Mammary epithelial cell (primary cell): ENCODE measurements around the gene NSG1.

Experiments
- EZH2 ChIP-seq: IDR thresholded peaks from 2 replicates; pipeline ENCODE4 v1.6.1; 2012; ENCODE audit warnings: low read length, inconsistent platforms, borderline replicate concordance
- TF ChIP-seq, protein P1 (sequence below), 2 donors: IDR thresholded peaks in 1 of 2; conservative IDR thresholded peaks in 1 of 2; 2 replicates each; pipeline ENCODE4 v1.5.1; 2011 to 2012; ENCODE audit warnings: inconsistent platforms in 2 of 2, low read length in 2 of 2, mild to moderate bottlenecking in 2 of 2, control low read depth in 1 of 2, low read depth in 1 of 2; ENCODE audit not compliant: insufficient read depth in 1 of 2; ENCODE audit errors: extremely low read depth in 1 of 2

DNA sequence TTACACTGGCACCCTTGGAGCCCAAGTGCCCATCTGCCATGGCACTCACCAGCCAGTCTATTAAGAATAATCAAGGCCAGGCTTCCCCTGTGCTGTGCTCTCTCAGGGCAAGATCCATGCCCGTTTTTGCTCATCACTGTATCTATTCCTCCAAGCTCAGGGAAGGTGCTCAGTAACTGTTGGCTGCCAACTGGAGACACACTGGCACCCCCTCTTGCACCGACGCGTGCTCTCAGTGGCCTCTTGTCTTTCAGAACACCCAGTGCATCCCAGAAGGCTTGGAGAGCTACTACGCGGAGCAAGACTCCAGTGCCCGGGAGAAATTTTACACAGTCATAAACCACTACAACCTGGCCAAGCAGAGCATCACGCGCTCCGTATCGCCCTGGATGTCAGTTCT lies 30.1 kb downstream of the NSG1 start:
- TF ChIP-seq, protein P1, sequence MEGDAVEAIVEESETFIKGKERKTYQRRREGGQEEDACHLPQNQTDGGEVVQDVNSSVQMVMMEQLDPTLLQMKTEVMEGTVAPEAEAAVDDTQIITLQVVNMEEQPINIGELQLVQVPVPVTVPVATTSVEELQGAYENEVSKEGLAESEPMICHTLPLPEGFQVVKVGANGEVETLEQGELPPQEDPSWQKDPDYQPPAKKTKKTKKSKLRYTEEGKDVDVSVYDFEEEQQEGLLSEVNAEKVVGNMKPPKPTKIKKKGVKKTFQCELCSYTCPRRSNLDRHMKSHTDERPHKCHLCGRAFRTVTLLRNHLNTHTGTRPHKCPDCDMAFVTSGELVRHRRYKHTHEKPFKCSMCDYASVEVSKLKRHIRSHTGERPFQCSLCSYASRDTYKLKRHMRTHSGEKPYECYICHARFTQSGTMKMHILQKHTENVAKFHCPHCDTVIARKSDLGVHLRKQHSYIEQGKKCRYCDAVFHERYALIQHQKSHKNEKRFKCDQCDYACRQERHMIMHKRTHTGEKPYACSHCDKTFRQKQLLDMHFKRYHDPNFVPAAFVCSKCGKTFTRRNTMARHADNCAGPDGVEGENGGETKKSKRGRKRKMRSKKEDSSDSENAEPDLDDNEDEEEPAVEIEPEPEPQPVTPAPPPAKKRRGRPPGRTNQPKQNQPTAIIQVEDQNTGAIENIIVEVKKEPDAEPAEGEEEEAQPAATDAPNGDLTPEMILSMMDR (conservative IDR thresholded peaks at IDR 0.05 in 1 of 2, IDR thresholded peaks at IDR 0.05 in 1 of 2; ENCODE audit: extremely low read depth in 1 of 2, insufficient read depth in 1 of 2, low read depth in 1 of 2, low read length in 2 of 2), result no peak
- TF ChIP-seq EZH2, result no peak
